SK-N-SH treated with all-trans-retinoic acid at 6 μM for 48 hours (cell line): ENCODE measurements around the gene USP35.

Experiments used
- ARNTL ChIP-seq: fragments of 450-650 bp; formaldehyde crosslinking; IDR thresholded peaks from 2 replicates; pipeline ENCODE4 v1.5.0; 2020; ENCODE audit warnings: low read depth, mild to moderate bottlenecking, moderate library complexity, borderline replicate concordance
- ZFP30 ChIP-seq: fragments of 450-650 bp; formaldehyde crosslinking; IDR thresholded peaks from 2 replicates; pipeline ENCODE4 v1.5.0; 2022; ENCODE audit warnings: mild to moderate bottlenecking, moderate library complexity
- TF ChIP-seq, protein P1 (sequence below): fragments of 250-450 bp; sonication (Bioruptor Pico); IDR thresholded peaks from 2 replicates; pipeline ENCODE4 v1.5.1; 2021; ENCODE audit warnings: mild to moderate bottlenecking, moderate library complexity

DNA sequence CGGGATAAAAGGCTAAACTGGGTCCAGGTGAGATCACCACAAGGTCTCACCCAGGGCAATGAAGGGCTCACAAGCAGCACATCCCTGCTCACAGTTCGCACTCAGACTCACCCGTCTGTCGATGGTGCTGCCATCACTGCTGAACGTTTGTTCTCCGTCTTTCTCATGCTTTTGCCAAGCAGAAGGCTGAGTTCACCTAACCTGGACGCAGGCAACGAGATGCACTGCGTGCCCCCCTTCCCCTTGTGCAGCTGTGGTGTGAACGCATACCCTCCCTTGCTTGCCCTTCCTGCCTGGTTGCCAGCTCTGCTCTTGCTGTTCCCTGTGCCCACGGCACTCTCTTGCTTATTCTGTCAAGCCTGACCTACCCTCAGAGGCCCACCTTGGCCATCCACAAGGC, 18.3 kb upstream of the USP35 start:
- TF ChIP-seq, protein P1, sequence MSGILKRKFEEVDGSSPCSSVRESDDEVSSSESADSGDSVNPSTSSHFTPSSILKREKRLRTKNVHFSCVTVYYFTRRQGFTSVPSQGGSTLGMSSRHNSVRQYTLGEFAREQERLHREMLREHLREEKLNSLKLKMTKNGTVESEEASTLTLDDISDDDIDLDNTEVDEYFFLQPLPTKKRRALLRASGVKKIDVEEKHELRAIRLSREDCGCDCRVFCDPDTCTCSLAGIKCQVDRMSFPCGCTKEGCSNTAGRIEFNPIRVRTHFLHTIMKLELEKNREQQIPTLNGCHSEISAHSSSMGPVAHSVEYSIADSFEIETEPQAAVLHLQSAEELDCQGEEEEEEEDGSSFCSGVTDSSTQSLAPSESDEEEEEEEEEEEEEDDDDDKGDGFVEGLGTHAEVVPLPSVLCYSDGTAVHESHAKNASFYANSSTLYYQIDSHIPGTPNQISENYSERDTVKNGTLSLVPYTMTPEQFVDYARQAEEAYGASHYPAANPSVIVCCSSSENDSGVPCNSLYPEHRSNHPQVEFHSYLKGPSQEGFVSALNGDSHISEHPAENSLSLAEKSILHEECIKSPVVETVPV (CRISPR knock-in tag), result no peak
- TF ChIP-seq ARNTL (CRISPR knock-in tag) (no peak), ZFP30 (CRISPR knock-in tag) (no peak)
